ENCODE results near the gene POM121C.
"Not testable (repeated sequence)": the region's sequence is repeated elsewhere in the genome, so short reads cannot be mapped to it uniquely, and the experiment has no call there.

DNA sequence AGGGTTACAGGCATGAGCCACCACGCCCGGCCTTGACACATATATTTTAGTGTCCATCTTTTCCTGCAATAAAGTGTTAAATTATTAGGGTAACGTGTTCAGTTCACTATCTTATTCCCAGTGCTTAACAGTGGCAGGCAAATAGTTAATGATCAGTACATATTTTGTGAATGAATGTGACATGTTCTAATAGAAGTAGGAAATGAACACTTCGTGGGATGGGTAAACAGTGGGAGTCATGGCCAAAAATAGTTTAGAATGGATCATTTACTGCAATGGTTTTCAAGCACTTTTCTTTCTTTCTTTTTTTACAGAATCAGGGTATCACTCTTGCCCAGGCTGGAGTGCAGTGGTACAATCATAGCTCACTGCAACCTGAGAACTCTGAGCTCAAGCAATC, 15.9 kb downstream of the POM121C start:
- TF ChIP-seq CTCF (IDR thresholded peaks at IDR 0.05; ENCODE audit: borderline replicate concordance, extremely low read depth, low read length, poor library complexity, severe bottlenecking); EZH2 (IDR thresholded peaks at IDR 0.05; ENCODE audit: borderline replicate concordance, low read depth, low read length, severe bottlenecking): not testable (repeated sequence)
